ENCODE results near the gene DEFB115. TPM values are rescaled to one million over a fixed set of nuclear protein-coding genes. Genes with fewer than 3 reads are reported as not detected.

Gene DEFB115
- total and polyA plus RNA-seq, 9 of the 15 experiments (the other 6 are each of a cell fraction or from before 2014, with no cell fraction given) = not detected

GRCh38 chr20:31239139-31239538, 18.3 kb upstream of the DEFB115 start:
- no peak for ATAC-seq
- Histone ChIP-seq H3K4me1 (replicated peaks in 1 of 2; ENCODE audit: control insufficient read depth in 2 of 2, insufficient read depth in 2 of 2, low read length in 2 of 2) (no peaks in the 10 kb centered on the region), H3K9me3 (replicated peaks; ENCODE audit: control insufficient read depth, insufficient read depth, low read depth, low read length) (peaks cover 2% of the 10 kb centered on the region), H3K79me2 (ENCODE audit: control insufficient read depth, insufficient read depth, low read length) (no peaks in the 10 kb centered on the region), H3K4me2 (ENCODE audit: insufficient read depth, low read length) (no peak overlapping the region), H3K27ac (ENCODE audit: extremely low read depth, low read depth, low read length) (no peak overlapping the region), H3K9me1 (ENCODE audit: control insufficient read depth, insufficient read depth, low read length) (no peaks in the 10 kb centered on the region), H3K9ac (ENCODE audit: insufficient read depth in 1 of 2, low read depth in 2 of 2, low read length in 2 of 2) (no peak overlapping the region), H4K20me1 (replicated peaks; ENCODE audit: control insufficient read depth, insufficient read depth, low read length) (no peaks in the 10 kb centered on the region), H3K36me3 (ENCODE audit: control insufficient read depth, insufficient read depth, low read length) (no peaks in the 10 kb centered on the region), H3K27me3 (ENCODE audit: control insufficient read depth in 2 of 2, insufficient read depth in 2 of 2, low read length in 2 of 2) (no peaks in the 10 kb centered on the region), H2AFZ (ENCODE audit: low read depth, low read length) (no peak overlapping the region), H3K4me3 (no peak overlapping the region)
- intact Hi-C loops (cut with micrococcal nuclease) (no loop called here), in situ Hi-C loops (cut with MboI) (no loop called here)
- CTCF ChIA-PET (ENCODE audit: low intra/inter-chr PET ratio) = no interaction called here
- no peak for DNase-seq (ENCODE audit: extremely low read depth in 1 of 4, low spot score in 3 of 4)
- POLR2A ChIA-PET = no interaction called here
- no peak for FAIRE-seq
- BruUV-seq (replicated peaks) = no TSS peak
- WGBS (ENCODE audit: insufficient coverage, low coverage, missing lambda C conversion rate) = 5% methylated on average over 8 of the region's 8 CpGs
- no peak for TF ChIP-seq SRF (CRISPR knock-in tag; IDR thresholded peaks at IDR 0.05)
- TF ChIP-seq SNAPC5 (CRISPR knock-in tag; IDR thresholded peaks at IDR 0.05) = no peak
- TF ChIP-seq ZNF280A (IDR thresholded peaks at IDR 0.05; ENCODE audit: low read depth, partially characterized antibody) = no peak
- no peak for TF ChIP-seq DIDO1 (tag; IDR thresholded peaks at IDR 0.05; ENCODE audit: low read depth)
- no peak for TF ChIP-seq DLX4 (CRISPR knock-in tag; IDR thresholded peaks at IDR 0.05)
- TF ChIP-seq TBP (optimal IDR thresholded peaks at IDR 0.05; ENCODE audit: low read depth, low read length) = no peak
- TF ChIP-seq CCNT2 (IDR thresholded peaks at IDR 0.05; ENCODE audit: borderline replicate concordance, extremely low read depth, insufficient read length, low read depth, low read length) = no peak
- no peak for TF ChIP-seq TAF9B (IDR thresholded peaks at IDR 0.05; ENCODE audit: partially characterized antibody)
- no peak for TF ChIP-seq E2F5 (CRISPR knock-in tag; IDR thresholded peaks at IDR 0.05)
- TF ChIP-seq PTBP1 (IDR thresholded peaks at IDR 0.05; ENCODE audit: low read depth, low read length) = no peak
- no peak for TF ChIP-seq ZBTB33 (CRISPR knock-in tag; IDR thresholded peaks at IDR 0.05)
- no peak for TF ChIP-seq ZMIZ1 (IDR thresholded peaks at IDR 0.05; ENCODE audit: low read depth in 2 of 2, low read length in 2 of 2)
- TF ChIP-seq RBM17 (IDR thresholded peaks at IDR 0.05; ENCODE audit: borderline replicate concordance, low read depth, low read length) = no peak
- TF ChIP-seq ZNF184 (CRISPR knock-in tag; IDR thresholded peaks at IDR 0.05) = no peak
